ENCODE data around the gene OSCP1.
A peak's percentile ranks its signal among the peaks of the same experiment; 100 is the strongest.
"Not testable (repeated sequence)": the region's sequence is repeated elsewhere in the genome, so short reads cannot be mapped to it uniquely, and the experiment has no call there.

OSCP1 gene

DNA sequence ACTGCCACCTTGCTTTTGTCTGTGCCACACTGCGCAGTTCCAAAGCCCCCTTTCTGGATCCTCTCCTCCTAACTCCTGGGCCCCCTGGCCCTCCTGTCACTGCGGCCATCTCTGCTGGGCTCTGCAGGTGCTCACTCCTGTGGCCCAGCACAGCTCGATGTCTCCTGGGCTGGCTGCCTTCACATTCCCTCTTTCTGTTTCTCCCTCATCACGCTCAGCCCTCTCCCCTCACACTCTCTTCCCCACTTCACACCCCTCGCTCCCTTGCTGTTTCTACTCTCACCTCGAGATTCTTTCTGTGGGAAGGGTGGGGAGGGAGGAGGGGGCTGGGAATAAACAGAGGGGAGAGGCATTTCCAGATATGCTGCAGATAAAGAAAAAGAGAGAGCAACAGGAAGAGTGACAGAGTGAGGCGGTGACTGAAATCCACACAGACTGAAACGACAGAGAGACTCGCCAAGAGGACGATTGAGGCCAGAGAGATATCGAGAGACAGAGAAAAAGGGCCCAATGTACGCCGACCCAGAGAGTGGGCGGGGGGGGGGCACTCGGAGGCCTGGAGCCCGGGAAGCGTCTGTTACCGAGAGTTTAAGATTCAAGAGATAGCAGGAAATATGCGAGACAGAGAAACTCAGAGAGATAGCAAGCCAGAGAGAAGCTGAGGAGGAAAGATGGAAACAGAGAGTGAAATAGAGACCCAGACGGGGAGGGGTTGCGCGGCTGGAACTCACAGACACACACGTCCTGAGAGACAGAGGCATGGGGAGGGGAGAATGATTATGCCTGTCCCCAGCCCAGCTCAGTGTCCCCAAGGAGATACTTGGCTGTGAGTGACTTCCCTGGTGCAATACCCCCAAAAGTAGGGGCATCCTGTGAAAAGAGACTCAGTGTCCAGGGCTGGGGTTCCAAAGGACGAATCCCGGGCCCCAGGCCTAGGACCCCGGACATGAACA, 31.8 kb upstream of the OSCP1 start:
- H3K9me3 Mint-ChIP-seq, result no peaks in the 10 kb centered on the region
- peaks cover 20 to 25% of the 10 kb centered on the region in 2 donors for H3K27me3 Mint-ChIP-seq
- no peak for DNase-seq
- peak overlapping the region; percentile 15 for H3K27ac Mint-ChIP-seq
- H3K4me3 Mint-ChIP-seq, result peak overlapping the region; percentile 27 to 46
- peaks cover 18 to 23% of the 10 kb centered on the region in 2 donors for H3K4me1 Mint-ChIP-seq
- no peaks in the 10 kb centered on the region for H3K36me3 Mint-ChIP-seq
- ATAC-seq (replicated peaks), result peak in 1 of 2 donors; percentile 25

DNA sequence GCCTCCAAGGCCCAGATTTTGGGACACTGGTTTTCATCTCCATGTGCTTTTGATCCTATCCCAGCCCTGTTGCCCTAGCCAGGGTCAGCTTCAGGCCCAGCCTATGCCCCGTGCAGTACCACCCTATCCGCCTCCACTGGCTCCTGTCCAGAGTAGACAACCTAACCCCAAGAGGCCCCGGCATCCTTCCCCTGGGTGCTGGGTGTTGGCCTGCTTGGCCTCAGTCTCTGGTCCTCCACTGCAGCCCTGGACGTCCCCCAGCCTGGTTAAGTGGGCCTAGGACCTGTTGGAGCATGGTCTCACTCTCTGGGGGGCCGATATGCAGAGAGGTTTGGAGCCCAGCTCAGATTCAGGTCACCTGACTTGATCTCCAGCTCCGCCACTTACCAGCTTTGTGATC, 30.8 kb upstream of the OSCP1 start:
- H3K27ac Mint-ChIP-seq, result no peak overlapping the region
- no peak for ATAC-seq (replicated peaks)

DNA sequence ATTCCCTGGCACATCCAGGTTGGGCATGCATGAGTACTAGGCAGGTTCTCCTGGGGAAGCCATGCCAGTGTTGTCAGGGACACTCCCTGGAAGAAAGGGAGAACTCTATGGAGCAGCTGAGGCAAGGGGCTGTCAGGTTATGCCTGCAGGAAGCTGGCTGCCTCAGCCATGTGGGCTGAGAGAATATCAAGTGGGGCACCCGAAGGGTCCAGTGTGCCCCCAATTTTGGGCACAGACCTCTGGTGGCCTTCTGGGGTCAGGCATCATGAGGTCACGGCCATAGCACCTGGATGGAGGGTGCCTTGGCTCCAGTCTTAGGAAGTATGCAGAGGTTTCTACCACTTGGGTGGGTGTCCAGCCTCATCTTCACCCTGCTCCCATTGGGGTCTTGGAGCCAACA, 29.9 kb upstream of the OSCP1 start:
- Mint-ChIP-seq H3K9me3 (no peaks in the 10 kb centered on the region), H3K36me3 (no peaks in the 10 kb centered on the region), H3K27ac (no peak overlapping the region), H3K27me3 (peaks cover 20 to 25% of the 10 kb centered on the region in 2 donors), H3K4me1 (peaks cover 4 to 9% of the 10 kb centered on the region in 2 donors), H3K4me3 (no peak overlapping the region)
- ATAC-seq (replicated peaks) (no peak), DNase-seq (no peak)

More for the DNA sequence above, 30.8 kb upstream of the OSCP1 start:
- H3K4me1 Mint-ChIP-seq, result peaks cover 10 to 13% of the 10 kb centered on the region in 2 donors
- peaks cover 20 to 25% of the 10 kb centered on the region in 2 donors for H3K27me3 Mint-ChIP-seq
- no peaks in the 10 kb centered on the region for H3K36me3 Mint-ChIP-seq
- H3K4me3 Mint-ChIP-seq, result no peak overlapping the region
- no peak for DNase-seq
- no peaks in the 10 kb centered on the region for H3K9me3 Mint-ChIP-seq

DNA sequence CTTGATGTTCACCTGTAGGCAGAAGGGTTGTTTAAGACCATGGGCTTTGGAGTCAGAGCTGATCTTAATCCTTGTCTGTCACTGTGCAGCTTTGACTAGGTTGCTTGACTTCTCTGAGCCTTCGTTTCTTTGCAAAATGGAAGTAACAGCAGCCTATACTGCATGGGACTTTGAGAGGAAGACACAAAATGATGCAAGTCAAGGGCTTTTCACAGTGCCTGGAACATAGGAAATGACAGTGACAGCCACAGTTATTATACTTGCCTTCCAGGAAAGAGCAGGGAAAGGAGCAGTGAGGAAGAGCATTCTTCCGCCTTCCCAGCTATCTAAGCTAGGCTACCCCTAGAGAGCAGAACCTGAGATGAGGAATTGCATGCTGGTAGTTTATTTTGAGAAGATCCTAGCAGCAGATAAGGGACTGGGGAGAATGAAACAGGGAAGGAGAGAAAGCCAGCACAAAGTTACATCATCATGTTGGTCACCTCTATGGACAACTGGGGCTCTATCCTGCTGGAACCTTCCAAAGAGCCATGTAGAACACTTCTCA, 29.3 kb upstream of the OSCP1 start:
- Mint-ChIP-seq H3K27ac (no peak overlapping the region), H3K27me3 (peaks cover 20 to 25% of the 10 kb centered on the region in 2 donors)

DNA sequence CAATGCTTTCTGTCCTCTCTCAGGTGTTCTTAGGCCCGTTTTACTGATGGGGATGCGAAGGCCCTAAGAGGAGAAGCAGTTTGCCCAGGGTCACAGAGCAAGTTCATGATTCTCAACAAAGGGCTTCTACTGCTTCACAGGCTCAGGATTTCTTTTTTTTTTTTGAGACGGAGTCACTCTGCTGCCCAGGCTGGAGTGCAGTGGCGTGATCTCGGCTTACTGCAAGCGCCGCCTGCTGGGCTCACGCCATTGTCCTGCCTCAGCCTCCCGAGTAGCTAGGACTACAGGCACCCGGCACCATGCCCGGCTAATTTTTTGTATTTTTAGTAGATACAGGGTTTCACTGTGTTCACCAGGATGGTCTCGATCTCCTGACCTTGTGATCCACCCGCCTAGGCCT, 27.4 kb upstream of the OSCP1 start:
- not testable (repeated sequence) for ATAC-seq (replicated peaks); H3K4me3 Mint-ChIP-seq; H3K36me3 Mint-ChIP-seq; H3K4me1 Mint-ChIP-seq; DNase-seq; H3K27ac Mint-ChIP-seq; H3K9me3 Mint-ChIP-seq
- peaks cover 20 to 25% of the 10 kb centered on the region in 2 donors for H3K27me3 Mint-ChIP-seq

More for the DNA sequence above, 29.3 kb upstream of the OSCP1 start:
- ATAC-seq (replicated peaks), result no peak
- Mint-ChIP-seq H3K9me3 (no peaks in the 10 kb centered on the region), H3K4me1 (peaks cover 4 to 9% of the 10 kb centered on the region in 2 donors), H3K36me3 (no peaks in the 10 kb centered on the region), H3K4me3 (no peak overlapping the region)
- DNase-seq, result no peak

DNA sequence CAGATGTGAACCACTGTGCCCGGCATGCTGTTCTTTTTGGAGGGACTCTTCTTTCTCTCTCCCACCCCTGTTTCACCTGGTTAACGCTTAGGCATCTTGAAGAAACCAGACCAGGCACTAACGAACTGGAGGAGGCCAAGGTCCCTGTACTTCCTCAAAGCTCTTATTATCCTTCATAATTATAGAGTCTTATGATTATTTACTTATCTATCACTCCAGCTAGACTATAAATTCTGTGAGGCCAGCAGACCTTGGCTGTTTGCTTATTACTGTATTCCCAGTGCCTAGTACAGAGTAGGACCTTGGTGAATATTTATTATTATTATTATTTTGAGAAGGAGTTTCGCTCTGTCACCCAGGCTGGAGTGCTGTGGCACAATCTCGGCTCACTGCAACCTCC, 26.7 kb upstream of the OSCP1 start:
- H3K4me1 Mint-ChIP-seq, result peaks cover under 1 to 4% of the 10 kb centered on the region in 2 donors
- H3K27ac Mint-ChIP-seq, result no peak overlapping the region
- no peak for ATAC-seq (replicated peaks)
- H3K27me3 Mint-ChIP-seq, result peaks cover 16 to 21% of the 10 kb centered on the region in 2 donors
- H3K9me3 Mint-ChIP-seq, result no peaks in the 10 kb centered on the region
- DNase-seq, result no peak
- H3K36me3 Mint-ChIP-seq, result no peaks in the 10 kb centered on the region
- H3K4me3 Mint-ChIP-seq, result no peak overlapping the region

DNA sequence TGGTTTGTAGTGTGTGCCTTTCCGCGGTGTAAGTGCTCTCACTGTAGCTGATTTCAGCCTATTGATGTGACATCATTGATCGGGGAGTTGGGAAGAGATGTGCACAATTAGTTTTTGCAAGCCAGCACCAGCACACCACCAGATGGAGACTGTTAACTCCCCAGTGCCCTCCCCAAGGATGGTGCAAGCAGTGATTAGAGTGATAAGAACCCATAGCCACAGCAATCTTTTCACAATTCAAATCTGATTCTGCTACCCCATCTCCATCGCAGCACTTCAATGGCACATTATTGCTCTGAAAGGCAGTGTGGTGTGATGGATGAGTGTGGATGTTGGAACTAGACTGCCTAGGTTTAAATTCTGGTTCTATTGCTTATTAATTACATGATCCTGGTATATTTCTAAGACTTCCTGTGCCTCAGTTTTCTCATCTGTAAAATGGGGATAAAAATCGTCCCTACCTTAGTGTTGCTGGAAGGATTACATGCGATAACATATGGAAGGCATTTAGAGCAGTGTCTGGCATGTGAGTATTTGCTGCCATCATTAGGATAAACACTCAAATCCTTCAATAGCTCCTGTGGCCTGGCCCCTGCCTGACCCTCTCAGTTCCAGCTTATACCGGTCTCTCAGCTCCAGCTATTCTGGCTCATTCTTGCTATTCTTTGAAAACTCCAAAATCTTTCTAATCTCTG, 25.8 kb upstream of the OSCP1 start:
- H3K4me1 Mint-ChIP-seq, result no peaks in the 10 kb centered on the region
- H3K9me3 Mint-ChIP-seq, result no peaks in the 10 kb centered on the region
- H3K36me3 Mint-ChIP-seq, result no peaks in the 10 kb centered on the region
- H3K27me3 Mint-ChIP-seq, result peaks cover 11 to 15% of the 10 kb centered on the region in 2 donors
- ATAC-seq (replicated peaks) (no peak), DNase-seq (no peak)
- H3K27ac Mint-ChIP-seq, result no peak overlapping the region
- no peak overlapping the region for H3K4me3 Mint-ChIP-seq

DNA sequence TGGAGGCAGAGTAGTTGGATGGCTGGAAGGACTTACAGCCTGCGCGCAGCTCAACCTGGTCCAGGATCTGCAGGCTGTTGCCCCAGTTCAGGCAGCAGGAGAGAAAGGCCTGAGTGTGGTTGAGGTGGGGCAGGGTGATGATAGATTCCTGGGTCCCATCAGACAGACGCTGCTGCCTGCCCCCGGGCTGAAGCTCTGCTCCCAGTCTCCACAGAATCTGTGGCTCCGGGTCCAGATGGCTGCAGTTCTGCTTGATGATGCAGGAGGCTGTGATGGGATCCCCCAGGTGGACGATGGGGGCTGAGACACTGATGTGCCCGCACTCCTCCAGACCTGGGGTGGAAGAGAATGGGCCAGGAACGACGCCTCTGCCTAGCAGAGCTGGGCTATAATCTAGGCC, 25.1 kb upstream of the OSCP1 start:
- Mint-ChIP-seq H3K36me3 (no peaks in the 10 kb centered on the region), H3K27me3 (peaks cover 11 to 13% of the 10 kb centered on the region in 2 donors), H3K9me3 (no peaks in the 10 kb centered on the region), H3K4me1 (no peaks in the 10 kb centered on the region), H3K4me3 (no peak overlapping the region), H3K27ac (no peak overlapping the region)
- ATAC-seq (replicated peaks) (no peak), DNase-seq (no peak)

DNA sequence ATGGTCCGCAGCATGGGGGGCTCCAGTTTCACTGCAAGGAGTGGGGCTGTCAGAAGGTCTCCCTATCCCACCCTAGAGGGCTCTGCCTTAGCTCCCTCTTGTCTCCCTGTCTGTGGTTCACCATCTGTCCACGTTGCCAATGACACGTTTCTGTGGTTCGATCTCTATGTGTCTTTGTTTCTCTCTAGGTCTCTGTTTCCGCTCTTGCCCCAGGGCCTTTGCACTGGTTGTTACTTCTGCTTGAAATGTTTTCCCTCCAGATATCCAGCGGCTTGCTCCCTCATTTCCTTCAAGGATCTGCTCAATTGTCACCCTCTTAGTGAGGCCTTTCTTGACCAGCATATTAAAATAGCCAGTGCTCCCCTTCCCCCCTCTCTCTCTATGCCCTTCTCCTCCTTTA, 22.4 kb upstream of the OSCP1 start:
- Mint-ChIP-seq H3K36me3 (no peaks in the 10 kb centered on the region), H3K27ac (no peak overlapping the region)

DNA sequence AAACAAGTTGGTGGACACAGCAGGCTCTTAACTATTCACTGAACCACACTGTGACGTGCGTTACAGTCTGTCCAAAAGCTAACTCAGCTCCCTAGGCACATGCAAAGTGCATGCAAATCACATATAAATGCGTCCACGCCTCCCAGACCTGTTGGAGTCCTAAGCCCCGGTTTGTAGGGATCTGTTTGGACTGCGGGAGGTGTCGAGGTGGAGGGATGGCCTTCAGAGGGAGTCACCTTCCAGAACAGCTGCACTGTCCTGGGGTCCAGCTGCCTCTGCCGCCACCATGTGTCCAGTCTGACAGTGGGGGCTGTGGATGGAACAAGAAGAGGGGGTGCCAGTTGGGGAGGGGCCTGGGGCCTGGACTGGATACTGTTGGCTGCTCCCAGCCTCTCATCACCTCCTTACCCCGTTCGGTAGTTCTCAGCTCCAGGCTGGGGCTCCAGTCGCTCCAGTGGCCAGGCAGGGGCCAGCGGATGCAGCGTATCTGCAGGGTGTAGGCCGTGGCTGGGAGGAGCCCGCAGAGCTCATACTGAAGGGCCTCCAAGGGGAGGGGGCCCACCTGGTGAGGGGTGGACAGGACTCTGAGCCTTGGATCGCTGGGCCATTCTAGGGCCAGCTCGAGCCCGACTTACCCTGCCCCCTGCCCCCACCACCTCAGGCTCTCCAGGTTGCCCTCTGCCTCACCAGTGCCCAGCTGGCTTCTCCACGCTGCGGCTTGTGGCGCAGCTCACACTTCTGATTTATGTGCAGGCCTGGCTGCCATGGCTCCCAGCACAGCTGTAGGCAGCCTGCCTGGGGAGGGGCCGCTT, 21.8 kb upstream of the OSCP1 start:
- H3K4me3 Mint-ChIP-seq, result no peak overlapping the region
- no peak overlapping the region for H3K27ac Mint-ChIP-seq
- DNase-seq (no peak), ATAC-seq (replicated peaks) (no peak)
- no peaks in the 10 kb centered on the region for H3K4me1 Mint-ChIP-seq
- H3K36me3 Mint-ChIP-seq, result no peaks in the 10 kb centered on the region
- H3K9me3 Mint-ChIP-seq, result no peaks in the 10 kb centered on the region
- H3K27me3 Mint-ChIP-seq, result no peaks in the 10 kb centered on the region

More for the DNA sequence above, 22.4 kb upstream of the OSCP1 start:
- Mint-ChIP-seq H3K27me3 (no peaks in the 10 kb centered on the region), H3K4me3 (no peak overlapping the region), H3K4me1 (no peaks in the 10 kb centered on the region), H3K9me3 (no peaks in the 10 kb centered on the region)
- no peak for DNase-seq
- no peak for ATAC-seq (replicated peaks)

DNA sequence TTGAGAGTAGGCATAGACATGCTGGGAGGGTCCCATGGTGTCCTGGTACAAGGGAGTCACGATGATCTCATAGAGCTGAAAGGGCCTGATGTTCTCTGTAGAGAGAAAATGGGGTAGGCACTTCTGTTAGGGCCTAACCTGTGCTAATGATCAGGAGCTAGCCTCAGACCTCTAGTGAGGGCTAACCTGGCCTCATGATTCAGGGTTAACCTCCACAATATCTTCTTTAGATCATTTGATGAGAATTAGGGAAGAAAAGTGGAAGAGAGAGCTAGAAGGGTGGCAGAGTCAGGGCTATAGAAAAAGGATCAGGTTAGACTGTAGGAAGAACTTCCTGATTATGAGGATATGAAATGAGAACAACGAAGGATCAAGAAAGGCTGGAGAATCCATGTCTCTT, 18.9 kb upstream of the OSCP1 start:
- ATAC-seq (replicated peaks) (no peak), DNase-seq (no peak)
- Mint-ChIP-seq H3K9me3 (no peaks in the 10 kb centered on the region), H3K4me1 (peaks cover 0 to 12% of the 10 kb centered on the region in 2 donors), H3K27ac (no peak overlapping the region), H3K36me3 (peaks cover under 1% of the 10 kb centered on the region in 2 donors), H3K27me3 (no peaks in the 10 kb centered on the region), H3K4me3 (no peak overlapping the region)

DNA sequence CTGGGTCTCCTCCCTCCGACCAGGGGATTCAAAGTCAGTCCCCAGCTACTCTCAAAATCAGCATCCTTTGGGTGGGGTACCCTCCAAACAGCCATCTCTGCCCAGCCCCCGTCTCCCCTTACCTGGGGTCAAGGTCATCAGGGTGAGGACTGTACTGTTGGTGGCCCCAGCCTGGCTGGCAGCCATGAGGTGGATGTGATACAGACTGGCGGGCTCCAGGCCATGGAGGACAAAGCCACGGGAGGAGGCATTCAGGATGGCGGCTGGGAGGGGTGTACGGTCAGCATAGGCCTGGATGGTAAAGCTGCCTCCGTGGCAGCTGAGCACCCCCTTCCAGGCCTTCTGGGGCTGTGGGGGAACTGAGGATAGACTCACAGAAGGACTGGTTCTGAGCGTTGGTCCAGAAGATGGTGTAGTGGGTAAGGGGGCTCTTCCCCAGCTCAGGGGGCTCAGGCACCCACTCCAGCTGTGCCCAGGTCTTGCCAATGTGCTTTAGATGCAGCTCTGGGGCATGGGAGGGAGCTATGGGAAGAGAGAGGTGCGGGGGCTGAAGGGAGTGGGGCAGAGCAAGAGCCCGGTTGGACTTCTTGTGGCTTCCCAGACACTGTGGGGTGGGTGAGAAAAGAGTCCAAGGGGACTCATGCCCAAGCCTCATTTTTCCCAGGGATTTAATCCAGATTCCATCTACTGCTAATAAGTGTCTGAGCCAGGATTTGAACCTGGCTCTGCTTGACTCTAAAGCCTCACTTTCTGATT, 17.6 kb upstream of the OSCP1 start:
- Mint-ChIP-seq H3K27me3 (no peaks in the 10 kb centered on the region), H3K4me1 (peaks cover 7 to 20% of the 10 kb centered on the region in 2 donors), H3K36me3 (peaks cover 7 to 8% of the 10 kb centered on the region in 2 donors), H3K4me3 (no peak overlapping the region), H3K9me3 (no peaks in the 10 kb centered on the region), H3K27ac (no peak overlapping the region)
- DNase-seq (no peak), ATAC-seq (replicated peaks) (no peak)

DNA sequence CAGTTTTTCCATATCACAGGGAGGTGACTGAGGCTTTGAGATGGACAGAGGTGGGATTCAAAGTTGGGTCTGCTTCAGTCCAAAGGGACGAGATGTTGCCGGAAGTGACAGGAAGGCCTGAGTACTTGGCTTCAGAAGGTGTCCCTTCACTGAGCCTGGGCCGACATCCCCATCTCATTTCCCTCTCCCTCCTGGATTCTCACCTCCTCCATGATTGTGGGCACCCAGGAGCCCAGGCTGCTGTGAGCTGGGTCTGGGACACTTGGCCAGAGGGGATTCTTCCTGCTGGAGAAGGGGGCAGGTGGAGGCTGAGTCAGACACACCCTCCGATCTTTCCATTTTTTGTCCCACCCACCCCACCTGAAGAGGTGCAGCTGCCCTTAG, 16.8 kb upstream of the OSCP1 start:
- no peak overlapping the region for H3K4me3 Mint-ChIP-seq
- peaks cover 11 to 27% of the 10 kb centered on the region in 2 donors for H3K4me1 Mint-ChIP-seq
- no peaks in the 10 kb centered on the region for H3K27me3 Mint-ChIP-seq
- no peaks in the 10 kb centered on the region for H3K9me3 Mint-ChIP-seq
- ATAC-seq (replicated peaks) (no peak), DNase-seq (no peak)
- H3K36me3 Mint-ChIP-seq, result peaks cover 9 to 13% of the 10 kb centered on the region in 2 donors
- peak overlapping the region; percentile 9 for H3K27ac Mint-ChIP-seq
